Stimulated activated CD4-positive, alpha-beta T cell treated with anti-CD3 and anti-CD28 coated beads, TNF-alpha, amount 100 ng/mL, for 4 hours (primary cell): ENCODE measurements around the gene ARHGAP27.
"Not testable (repeated sequence)": the region's sequence is repeated elsewhere in the genome, so short reads cannot be mapped to it uniquely, and the experiment has no call there.

Source experiments
- DNase-seq, 3 experiments: peaks; one replicate each; pipeline ENCODE4 v3.0.0-alpha.2; 2020; ENCODE audit warnings: low read depth in 3 of 3

ARHGAP27 gene

DNA sequence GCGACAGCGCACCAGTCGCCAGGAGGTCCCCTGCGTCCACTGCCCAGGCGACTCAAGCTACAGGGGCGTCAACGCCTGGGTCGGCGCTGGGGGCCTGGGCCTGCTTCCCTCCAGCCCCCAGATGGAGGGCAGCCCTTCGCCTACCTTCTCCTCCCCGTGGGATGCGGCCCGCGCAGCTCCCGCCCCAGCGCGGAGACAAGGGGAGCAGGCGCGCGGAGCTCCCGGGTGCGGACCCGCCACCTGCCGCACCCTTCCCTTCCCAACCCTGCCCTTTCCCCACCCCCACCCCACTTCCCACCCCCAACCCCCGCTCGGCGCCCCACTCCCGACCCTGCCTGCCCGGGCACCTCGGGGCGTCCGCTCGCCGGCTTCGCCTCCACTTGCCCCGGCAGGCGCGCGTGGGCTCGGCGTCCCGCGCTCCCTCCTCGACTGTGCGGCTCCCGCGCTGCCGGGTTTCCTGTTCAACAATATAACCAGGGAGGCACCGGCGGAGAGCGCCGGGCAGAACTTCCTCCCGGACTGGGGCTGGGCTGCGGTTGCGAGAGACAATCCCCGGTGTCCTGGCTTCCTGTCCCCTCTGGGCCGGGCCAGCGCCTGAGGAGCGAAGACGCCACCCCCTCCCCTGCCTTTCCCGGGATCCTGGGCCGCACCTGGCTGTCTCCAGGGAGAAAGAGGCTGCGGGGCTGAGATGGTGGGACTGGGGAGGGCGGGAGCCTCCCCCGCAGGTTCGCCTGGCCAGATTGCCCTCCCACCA lies at the start of gene ARHGAP27:
TSS of gene ARHGAP27 (minus strand) at position 466 of the 754 bp plus-strand sequence. CDS start 2,591 bp downstream, outside the sequence.
- DNase-seq = no peak

DNA sequence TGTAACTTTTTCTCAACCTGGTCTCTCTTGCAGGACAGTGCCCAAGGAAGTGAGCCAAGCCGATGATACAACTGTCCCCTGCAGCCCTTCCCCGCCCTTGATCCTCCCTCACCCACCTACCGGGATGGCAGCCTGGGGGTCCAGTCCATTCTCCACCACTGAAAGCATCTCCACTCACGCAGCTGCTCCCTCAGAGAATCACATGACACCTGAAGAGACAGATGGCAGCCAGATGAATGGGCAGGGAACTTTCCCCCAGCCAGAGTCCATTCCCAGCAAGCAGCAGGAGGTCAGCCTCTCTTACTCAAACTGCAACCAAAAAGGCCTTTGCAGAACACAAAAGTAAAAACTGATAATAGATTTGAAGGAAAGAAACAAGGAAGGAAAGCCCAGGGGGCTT lies 49.6 kb upstream of the ARHGAP27 start:
- DNase-seq = not testable (repeated sequence)

GRCh38 chr17:45475436-45475835 lies 42.8 kb upstream of the ARHGAP27 start:
- not testable (repeated sequence) for DNase-seq

- not testable (repeated sequence) for DNase-seq
Observed at GRCh38 chr17:45472249-45472648, 39.6 kb upstream of the ARHGAP27 start.

DNA sequence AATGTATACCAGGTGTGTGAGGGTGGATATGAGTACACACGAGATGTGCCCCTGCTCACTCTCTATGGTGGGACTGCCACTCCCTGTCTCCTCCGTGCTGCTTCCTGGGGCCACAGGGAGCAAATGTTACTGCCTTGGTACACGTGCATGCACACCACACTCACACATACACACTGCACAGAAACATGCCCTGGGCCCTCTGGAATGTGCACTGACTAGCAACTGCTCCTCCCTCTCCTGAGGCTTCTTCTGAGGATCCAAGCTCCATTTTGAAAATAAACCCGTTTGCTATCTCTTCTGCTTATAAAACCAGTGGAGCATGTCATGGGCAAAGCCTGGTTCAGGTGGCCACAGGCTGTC lies 36.5 kb upstream of the ARHGAP27 start:
- DNase-seq = not testable (repeated sequence)

GRCh38 chr17:45468293-45469203 lies 35.9 kb upstream of the ARHGAP27 start:
- DNase-seq = not testable (repeated sequence)

- DNase-seq = not testable (repeated sequence)
Observed at GRCh38 chr17:45461524-45462327, 29.1 kb upstream of the ARHGAP27 start.

DNA sequence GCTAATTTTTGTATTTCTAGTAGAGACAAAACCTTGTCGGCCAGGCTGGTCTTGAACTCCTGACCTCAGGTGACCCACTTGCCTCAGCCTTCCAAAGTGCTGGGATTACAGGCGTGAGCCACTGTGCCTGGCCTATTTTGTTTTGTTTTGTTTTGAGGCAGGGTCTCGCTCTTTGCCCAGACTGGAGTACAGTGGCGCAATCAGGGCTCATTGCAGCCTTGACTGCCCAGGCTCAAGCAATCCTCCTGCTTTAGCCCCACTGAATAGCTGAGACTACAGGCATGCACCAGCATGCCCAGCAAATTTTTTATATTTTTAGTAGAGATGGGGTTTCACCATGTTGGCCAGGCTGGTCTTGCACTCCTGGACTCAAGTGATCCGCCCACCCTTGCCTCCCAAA lies 27.8 kb upstream of the ARHGAP27 start:
- not testable (repeated sequence) for DNase-seq

DNA sequence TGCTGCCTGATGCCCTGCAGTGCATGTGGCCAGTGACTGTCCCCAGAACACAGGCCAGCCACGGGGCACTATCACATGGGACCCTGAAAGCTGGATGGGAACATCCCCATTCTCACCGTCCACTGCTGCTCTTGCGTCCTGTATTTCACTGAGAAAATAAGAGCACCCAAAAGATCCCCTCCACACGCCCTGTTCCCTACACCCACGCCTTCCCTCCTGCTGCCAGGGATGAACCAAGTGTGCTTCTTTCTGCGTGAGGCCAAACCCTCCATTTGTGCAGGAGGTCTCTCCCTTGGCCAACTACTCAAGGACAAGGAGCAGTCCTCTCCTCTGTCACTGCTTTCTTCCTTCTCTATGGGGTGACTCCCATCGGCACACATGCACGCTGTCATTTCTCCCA lies 21.7 kb upstream of the ARHGAP27 start:
- DNase-seq = not testable (repeated sequence)

- not testable (repeated sequence) for DNase-seq
Observed at GRCh38 chr17:45453731-45454130, 21.1 kb upstream of the ARHGAP27 start.

GRCh38 chr17:45453225-45453534 lies 20.5 kb upstream of the ARHGAP27 start:
- not testable (repeated sequence) for DNase-seq

- DNase-seq = not testable (repeated sequence)
Observed at GRCh38 chr17:45452329-45453224, 19.9 kb upstream of the ARHGAP27 start.

DNA sequence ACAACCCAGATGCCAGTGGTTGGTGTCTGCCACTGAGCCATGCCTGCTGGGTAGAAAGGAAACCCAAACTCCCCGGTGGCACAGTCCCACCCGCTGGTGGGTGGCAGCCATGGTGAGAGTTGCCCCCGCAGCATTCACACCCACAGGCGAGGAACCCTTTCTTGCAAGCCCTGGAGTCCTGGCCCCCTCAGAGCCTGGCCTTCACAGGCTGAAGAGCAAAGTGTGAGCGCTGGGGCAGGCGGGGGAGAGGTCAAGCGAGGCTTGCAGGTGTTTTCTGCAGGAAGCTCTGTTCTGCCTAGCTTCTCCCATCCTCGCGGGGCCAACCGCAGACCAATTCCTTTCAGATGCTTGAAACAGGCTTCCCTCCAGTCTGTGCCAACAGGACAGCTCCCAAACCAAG lies 19.0 kb upstream of the ARHGAP27 start:
- DNase-seq = not testable (repeated sequence)

- DNase-seq = no peak
Observed at GRCh38 chr17:45451131-45451530, 18.5 kb upstream of the ARHGAP27 start.

DNA sequence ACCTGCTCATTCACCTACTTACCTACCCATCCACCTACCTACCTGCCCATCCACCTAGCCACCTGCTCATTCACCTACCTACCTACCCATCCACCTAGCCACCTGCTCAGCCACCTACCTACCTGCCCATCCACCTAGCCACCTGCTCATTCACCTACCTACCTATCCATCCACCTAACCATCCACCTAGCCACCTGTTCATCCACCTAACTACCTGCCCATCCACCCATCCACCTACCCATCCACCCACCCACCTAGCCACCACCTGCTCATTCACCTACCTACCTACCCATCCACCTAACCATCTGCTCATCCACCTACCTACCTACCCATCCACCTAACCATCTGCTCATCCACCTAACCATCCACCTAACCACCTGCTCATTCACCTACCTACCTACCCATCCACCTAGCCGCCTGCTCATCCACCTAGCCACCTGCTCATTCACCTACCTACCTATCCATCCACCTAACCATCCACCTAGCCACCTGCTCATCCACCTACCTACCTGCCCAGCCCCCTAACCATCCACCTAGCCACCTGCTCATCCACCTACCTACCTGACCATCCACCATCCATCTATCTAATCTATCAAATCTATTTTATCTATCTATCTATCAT lies 17.1 kb upstream of the ARHGAP27 start:
- DNase-seq = not testable (repeated sequence)

DNA sequence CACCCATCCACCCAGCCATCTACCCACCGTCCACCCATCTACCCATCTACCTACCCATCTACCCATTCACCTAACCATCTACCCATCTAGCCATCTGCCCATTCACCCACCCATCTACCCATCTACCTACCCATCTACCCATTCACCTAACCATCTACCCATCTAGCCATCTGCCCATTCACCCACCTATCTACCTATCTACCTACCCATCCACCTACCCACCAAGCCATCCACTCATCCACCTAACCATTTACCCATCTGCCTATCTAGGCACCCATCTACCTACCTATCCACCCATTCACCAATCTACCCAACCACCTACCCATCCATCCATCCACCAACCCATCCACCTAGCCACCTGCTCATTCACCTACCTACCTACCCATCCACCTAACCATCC lies 16.6 kb upstream of the ARHGAP27 start:
- not testable (repeated sequence) for DNase-seq

DNA sequence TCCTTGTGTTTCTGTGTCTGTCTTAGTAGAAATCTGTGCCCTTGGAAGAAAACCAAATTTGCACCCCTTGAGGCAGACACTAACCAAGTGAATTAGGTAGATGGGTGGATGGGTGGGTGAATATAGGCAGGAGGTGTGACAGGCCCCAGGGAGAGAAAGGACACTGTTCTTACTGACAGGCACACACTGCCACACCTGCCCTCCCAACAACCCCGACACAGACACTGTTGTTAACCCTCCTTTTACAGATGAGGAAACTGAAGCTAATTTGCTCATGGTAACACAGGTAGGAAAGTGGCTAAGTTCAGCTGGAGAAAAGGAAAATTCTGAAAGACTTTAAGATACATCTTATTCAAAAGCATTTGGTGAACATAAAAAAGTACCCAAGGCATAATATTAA lies 15.8 kb upstream of the ARHGAP27 start:
- DNase-seq = not testable (repeated sequence)

- not testable (repeated sequence) for DNase-seq
Observed at GRCh38 chr17:45448066-45448465, 15.4 kb upstream of the ARHGAP27 start.

DNA sequence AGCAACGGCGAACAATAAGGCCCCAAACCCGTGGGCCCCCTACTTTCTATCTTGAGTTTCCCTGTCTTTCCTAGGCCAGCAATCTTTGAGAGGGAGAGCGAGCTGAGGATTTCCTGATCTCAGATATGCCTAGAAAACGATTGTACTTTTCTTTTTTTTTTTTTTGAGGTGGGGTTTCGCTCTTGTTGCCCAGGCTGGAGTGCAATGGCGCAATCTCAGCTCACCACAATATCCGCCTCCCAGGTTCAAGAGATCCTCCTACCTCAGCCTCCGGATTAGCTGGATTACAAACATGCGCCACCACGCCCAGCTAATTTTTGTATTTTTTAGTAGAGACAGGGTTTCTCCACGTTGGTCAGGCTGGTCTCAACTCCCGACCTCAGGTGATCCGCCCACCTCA lies 15.0 kb upstream of the ARHGAP27 start:
- not testable (repeated sequence) for DNase-seq

DNA sequence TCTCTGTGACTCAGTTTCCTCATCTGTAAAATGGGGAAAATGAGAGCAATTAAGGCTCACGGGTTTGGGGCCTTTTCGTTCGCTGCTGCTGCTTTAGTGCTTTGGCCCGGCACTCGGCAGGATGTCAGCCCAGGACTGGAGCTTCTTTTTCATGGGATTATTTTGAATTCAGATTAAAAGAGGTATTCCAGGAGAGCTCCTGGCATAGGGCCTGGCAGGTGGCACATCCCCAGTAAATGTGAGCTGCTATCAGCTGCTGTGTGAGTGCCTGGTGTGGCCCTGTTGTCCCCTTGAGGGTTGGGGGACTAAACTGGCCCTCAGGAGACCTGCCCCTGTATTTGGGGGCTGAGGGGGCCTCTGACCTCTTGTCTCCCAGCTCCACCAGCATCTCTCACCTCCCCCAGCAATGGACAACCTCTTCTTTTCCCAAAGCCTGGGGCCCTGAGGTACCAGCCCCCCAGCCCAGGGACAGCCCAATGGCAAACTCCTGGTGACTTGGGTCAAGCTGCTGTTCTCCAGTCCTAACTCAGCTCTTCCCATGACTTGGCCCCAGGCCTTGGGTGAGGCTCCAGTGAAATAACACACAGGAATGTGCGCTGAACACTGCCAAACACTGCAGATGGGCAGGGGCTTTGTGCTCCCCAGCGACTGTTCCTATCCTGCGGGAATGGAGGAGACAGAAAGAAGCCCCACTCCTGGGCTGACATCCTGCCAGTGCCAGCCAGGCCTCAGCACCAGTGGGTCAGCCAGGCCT lies 14.4 kb upstream of the ARHGAP27 start:
- DNase-seq = not testable (repeated sequence)
